Ramos (cell line): ENCODE results near the gene SYNDIG1.

ENCODE experiments used
- in situ Hi-C: fragments of 300-500 bp; cut with MboI; formaldehyde crosslinking; loops from one replicate; pipeline ENCODE4 v1.14.3; 2022; ENCODE audit warnings: low sequenced_read_pairs; ENCODE audit not compliant: unreplicated experiment

Gene SYNDIG1

GRCh38 chr20:24580006-24580405 is 110.6 kb downstream of the SYNDIG1 start:
- in situ Hi-C loops: no loop called here

- in situ Hi-C loops: no loop called here
These were observed 111.4 kb downstream of the SYNDIG1 start for GRCh38 chr20:24580855-24581254.

GRCh38 chr20:24581443-24582170 is 112.2 kb downstream of the SYNDIG1 start:
- in situ Hi-C loops: no loop called here

GRCh38 chr20:24582373-24583168 is 113.1 kb downstream of the SYNDIG1 start:
- in situ Hi-C loops: no loop called here

GRCh38 chr20:24583169-24583792 is 113.9 kb downstream of the SYNDIG1 start:
- in situ Hi-C loops: no loop called here

GRCh38 chr20:24584078-24584477 is 114.6 kb downstream of the SYNDIG1 start:
- in situ Hi-C loops: no loop called here

- in situ Hi-C loops: no loop called here
These were observed 115.3 kb downstream of the SYNDIG1 start for GRCh38 chr20:24584538-24585356.

- in situ Hi-C loops: no loop called here
These were observed 116.5 kb downstream of the SYNDIG1 start for GRCh38 chr20:24585796-24586522.

GRCh38 chr20:24586523-24586840 is 117.1 kb downstream of the SYNDIG1 start:
- in situ Hi-C loops: no loop called here

- in situ Hi-C loops: no loop called here
These were observed 118.1 kb downstream of the SYNDIG1 start for GRCh38 chr20:24587384-24588046.

GRCh38 chr20:24588047-24588635 is 118.7 kb downstream of the SYNDIG1 start:
- in situ Hi-C loops: no loop called here

GRCh38 chr20:24588725-24589340 is 119.4 kb downstream of the SYNDIG1 start:
- in situ Hi-C loops: no loop called here

- in situ Hi-C loops: no loop called here
These were observed 120.0 kb downstream of the SYNDIG1 start for GRCh38 chr20:24589381-24589780.

- in situ Hi-C loops: no loop called here
These were observed 120.4 kb downstream of the SYNDIG1 start for GRCh38 chr20:24589815-24590177.

- in situ Hi-C loops: no loop called here
These were observed 121.0 kb downstream of the SYNDIG1 start for GRCh38 chr20:24590178-24590982.

- in situ Hi-C loops: no loop called here
These were observed 127.6 kb downstream of the SYNDIG1 start for GRCh38 chr20:24597051-24597450.

- in situ Hi-C loops: no loop called here
These were observed 128.9 kb downstream of the SYNDIG1 start for GRCh38 chr20:24598346-24598745.

GRCh38 chr20:24598996-24599395 is 129.6 kb downstream of the SYNDIG1 start:
- in situ Hi-C loops: no loop called here
